GM11168 (cell line): ENCODE measurements around the gene CCDC71.

ENCODE experiments used
- in situ Hi-C: fragments of 300-500 bp; cut with MboI; formaldehyde crosslinking; loops from one replicate; pipeline ENCODE4 v1.12.0; 2022; ENCODE audit warnings: low sequenced_read_pairs; ENCODE audit not compliant: unreplicated experiment

Gene CCDC71

DNA sequence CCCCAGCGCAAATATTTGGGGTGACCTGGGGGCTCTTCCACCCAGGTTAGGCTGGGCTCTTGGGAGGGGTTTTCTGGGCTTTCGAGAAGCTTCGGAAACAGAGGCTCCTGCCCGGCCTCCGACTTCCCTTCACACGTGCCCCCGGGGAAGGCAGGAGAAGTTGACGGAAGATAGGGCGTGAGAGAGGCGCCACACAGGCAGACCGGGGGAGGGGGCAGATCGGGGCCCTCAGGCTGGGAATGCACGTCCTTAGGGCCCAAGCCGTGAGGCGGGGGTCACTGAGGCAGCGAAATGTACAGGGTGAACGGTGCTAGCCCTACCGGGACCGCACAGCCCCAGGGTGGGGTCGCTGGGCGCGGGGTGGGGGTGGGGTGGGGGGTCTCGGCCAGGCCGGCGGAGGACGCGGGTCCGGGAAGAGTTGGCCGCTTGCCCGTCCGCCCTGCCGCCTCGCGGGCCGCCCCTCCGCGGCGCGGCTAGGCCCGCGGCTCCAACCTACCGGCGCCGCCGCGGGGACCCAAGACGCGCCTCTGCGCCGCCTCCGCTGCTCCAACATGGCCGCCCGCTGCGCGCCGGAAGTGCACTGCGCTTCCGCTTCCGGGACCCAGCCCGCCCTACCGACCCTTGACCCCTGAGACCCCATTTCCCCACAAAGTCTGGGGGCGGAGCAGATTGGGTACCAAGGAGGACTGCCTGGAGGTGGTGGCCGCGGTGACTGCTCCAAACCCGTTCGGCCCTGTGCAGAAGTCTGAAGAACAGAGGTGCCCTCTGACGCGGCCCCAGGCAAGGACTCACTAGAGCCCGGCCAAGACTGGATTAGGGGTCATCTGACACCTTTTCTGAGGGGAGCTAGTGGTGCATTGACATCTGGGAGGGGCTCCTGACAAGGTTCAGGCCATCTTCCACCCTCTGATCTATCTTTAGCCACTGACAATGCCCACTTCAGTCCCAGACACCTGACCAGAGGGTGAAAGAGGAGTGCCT lies at the start of gene CCDC71:
TSS of gene CCDC71 (minus strand) at position 561 of the 981 bp plus-strand sequence. CDS start 2,123 bp downstream, outside the sequence.
- in situ Hi-C loops, result loop anchor here (25.0 kb wide), 1 partner anchor 271 kb away; the partner anchor contains the start of gene NICN1

DNA sequence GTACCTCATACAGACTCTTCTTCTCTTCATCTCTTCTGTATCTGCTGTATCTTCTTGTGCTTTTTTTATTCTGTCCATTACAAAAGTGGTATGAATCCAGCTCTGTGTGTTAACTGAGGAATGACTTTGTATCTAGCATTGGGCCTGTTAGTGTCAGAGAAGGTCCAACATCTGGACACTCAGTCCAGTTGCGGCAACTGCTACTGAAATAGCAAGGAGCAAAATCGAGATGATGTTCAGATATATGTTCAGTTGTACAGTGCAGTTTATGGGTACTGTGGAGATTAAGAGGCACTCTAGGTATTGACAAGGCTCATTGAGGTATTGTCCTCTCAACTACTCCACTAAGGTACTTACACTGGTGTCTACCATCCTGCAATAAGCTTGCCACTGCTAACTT lies 47.9 kb upstream of the CCDC71 start:
- in situ Hi-C loops, result no loop called here

DNA sequence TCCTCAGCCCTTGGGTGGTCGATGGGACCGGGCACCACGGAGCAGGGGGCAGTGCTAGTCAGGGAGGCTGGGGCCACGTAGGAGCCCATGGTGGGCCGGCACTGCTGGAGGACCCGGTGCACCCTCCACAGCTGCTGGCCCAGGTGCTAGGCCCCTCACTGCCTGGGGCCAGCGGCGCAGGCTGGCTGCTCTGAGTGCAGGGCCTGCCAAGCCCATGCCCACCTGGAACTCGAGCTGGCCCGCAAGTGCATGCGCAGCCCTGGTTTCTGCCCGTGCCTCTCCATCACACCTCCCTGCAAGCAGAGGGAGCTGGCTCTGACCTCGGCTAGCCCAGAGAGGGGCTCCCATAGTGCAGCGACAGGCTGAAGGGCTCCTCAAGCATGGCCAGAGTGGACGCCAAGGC lies 47.4 kb upstream of the CCDC71 start:
- in situ Hi-C loops, result no loop called here

DNA sequence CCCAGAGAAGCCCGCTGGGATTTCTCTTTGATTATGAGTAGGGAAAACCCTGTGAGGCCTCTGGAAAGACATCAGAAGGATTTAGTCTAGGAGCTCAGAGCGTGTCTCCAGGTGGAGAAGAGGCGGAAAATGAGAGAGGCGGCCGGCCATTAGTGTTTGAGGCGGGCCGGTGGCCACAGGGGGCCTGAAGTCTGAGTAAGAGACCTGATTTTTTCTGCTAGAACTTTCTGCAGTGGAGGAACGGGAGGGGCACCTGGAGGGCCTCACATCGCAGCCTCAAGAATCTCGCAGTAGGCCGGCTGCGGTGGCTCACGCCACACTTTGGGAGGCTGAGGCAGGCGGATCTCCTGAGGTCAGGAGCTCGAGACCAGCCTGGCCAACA lies 33.8 kb upstream of the CCDC71 start:
- in situ Hi-C loops, result no loop called here

DNA sequence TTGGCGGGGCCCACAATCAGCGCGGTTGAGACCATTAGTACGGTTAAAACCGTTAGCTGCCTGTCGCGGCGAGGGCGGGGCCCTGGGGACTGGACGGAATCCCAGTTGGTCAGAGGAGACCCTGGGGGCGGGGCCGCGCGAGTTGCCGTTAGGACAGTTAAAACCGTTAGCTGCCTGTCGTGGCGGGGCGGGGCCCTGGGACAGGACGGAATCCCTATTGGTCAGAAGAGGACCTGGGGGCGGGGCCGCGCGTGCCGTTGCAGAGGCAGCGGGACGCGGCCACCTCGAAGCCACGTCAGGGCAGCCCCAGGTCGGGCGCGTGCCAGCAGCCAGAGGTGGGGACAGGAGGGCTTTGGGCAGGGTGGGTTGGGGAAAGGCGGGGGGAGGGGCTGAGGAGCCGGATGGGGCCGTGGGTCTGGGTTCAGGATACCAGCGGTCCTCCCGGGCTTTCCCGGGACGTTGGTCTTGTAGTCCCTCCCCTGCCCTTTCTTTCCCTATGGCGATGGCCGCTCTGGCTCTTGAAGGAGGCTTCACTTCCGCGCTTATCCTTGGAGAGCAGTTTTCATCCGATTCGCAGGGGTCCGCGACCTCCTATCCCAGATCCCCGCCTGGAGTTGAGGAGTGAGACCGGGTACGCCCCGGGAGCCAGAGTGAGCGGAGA lies 33.2 kb upstream of the CCDC71 start:
- in situ Hi-C loops, result no loop called here

DNA sequence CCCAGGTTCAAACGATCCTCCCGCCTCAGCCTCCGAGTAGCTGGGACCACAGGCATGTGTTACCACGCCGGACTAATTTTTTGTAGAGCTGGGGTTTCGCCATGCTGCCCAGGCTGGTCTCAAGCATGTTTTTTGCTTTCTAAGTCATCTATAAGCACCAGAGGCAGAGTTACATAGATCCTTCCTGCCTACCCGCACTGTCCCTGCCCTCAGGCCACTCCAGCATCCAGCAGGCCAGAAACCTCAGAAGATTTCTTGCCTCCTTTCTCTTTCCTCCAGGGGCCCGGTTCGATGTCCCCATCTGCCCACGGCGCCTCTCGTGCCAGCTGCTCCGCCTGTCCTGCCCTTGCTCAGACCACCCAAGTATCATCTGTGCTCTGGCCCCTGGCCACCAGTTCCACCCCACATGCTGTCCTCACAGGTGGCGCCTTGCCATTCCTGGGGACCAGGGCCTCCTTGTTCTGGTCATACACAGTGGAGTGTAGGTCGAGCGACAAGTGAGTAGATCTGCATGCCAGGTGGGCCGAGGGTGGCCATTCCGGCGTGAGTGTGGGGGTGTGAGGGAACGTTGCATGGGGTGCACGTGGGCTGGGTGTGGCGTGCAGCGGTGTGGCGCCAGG lies 32.6 kb upstream of the CCDC71 start:
- in situ Hi-C loops, result no loop called here

DNA sequence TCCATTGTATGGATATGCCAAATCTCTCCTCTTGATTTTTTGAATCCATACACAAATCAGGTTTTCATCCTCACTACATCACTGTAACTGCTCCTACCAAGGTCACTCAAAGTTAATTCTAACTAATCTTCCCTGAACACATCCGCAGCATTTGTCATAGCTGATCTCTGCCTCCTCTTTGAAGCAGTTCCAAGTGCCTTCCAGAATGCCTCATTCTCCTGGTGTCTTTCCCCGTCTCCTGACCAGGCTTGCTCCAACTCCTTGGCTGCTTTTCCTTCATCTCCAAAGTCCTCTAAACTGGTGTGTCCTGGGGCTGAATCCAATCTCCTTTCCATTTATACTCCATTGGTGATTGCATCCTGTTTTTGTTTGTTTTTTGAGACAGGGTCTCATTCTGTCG lies 32.0 kb upstream of the CCDC71 start:
- in situ Hi-C loops, result no loop called here

DNA sequence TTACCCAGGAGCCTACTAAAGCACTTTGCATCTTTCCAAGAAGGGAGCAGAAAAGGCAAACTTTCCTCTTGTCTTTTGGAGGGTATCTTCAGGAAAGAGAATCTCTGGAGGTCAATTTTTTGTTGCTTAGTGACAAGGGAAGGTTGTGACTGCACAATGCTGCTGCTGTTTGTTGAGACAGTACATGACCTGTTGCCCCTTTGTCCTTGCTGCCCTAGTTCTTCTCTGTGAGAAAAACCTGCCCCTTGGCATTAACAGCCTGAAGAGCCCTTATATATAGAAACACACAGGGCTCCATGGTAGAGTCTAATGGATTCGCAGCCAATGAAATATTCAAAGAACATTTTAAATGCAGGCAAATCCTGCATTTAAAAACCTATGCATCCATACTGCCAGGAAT lies 25.6 kb upstream of the CCDC71 start:
- in situ Hi-C loops, result no loop called here

DNA sequence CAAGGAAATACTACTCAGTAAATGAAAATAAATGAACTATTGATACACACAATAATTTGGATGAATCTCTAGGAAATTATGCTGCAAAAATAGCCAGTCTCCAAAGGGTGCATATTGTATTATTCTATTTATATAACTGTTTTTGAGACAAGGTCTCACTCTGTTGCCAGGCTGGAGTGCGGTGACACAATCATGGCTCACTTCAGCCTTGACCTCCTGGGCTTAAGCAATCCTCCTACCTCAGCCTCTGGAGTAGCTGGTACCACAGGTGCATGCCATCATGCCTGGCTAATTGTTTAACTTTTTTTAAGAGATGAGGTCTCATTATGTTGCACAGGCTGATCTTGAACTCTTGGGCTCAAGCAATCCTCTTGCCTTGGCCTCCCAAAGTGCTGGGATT lies 17.7 kb upstream of the CCDC71 start:
- in situ Hi-C loops, result no loop called here

DNA sequence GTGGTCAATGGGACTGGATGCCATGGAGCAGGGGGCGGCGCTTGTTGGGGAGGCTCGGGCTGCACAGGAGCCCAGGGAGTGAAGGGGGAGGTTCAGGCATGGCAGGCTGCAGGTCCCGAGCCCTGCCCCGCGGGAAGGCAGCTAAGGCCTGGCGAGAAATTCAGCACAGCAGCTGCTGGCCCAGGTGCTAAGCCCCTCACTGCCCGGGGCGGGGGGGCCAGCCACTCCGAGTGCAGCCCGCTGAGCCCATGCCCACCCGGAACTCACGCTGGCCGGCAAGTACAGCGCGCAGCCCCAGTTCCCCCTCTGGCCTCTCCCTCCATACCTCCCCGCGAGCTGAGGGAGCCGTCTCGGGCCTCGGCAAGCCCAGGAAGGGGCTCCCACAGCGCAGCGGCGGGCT lies 16.6 kb upstream of the CCDC71 start:
- in situ Hi-C loops, result no loop called here

DNA sequence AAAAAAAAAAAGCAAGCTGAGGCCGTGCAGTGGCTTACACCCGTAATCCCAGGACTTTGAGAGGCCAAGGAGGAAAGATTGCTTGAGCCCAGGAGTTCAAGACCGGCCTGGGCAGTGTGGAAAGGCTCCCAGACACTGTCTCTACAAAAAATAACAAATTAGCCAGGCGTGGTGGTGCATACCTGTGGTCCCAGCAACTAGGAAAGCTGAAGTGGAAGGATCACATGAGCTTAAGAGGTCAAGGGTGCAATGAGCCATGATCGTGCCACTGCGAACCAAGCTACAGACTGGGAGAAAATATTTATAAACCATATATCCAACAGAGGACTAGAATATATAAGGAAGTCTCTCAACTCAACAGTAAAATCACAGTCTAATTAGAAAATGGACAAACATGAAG lies 15.2 kb upstream of the CCDC71 start:
- in situ Hi-C loops, result no loop called here

DNA sequence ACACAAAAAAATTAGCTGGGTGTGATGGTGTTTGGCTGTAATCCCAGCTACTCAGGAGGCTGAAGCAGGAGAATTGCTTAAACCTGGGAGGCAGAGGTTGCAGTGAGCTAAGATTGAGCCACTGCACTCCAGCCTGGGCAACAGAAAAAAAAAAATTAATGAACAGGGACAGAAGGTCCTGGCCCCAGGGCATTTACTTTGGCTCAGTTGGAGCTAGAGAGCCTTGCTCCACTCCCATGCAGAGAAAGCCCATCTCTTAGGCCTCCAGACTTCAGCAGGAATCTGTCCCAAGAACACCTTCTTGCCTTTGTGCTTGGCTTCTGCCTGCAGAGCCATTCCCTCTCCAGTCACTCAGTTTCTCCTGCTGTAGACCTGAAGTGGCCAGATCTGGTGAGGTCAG lies 14.0 kb upstream of the CCDC71 start:
- in situ Hi-C loops, result no loop called here

DNA sequence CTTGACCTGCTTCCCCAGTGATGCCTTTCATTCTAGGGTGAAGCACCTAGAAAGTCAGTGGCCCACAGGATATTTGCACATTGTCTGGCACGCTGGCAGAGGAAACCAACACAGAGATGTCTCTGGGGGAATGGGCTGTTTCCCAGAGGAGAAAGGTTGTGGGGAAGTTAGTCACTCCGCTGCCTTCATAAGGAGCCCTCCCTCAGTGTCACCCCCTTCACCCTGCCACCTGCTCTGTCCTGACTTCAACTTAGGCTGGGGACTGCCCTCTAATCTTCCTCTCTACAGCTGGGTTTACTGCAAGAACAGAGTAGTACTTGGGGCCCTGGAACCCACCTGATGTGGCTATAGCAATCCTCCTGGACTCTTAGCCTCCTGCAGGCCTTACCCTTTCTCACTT lies 10.9 kb upstream of the CCDC71 start:
- in situ Hi-C loops, result no loop called here

DNA sequence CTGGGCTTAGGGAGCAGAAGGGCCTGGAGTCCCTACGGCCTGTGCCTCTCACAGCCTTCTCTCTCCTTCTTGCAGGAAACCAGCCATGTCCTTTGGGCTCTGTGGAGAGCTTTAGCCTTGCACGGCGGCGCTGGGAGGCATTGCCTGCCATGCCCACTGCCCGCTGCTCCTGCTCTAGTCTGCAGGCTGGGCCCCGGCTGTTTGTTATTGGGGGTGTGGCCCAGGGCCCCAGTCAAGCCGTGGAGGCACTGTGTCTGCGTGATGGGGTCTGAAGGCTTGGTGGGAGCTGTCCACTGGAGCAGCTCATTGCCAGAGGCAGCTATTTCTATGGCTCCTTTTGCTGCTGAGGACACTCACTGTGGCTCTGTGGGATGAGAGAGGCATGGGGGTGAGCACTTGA lies 9.4 kb upstream of the CCDC71 start:
- in situ Hi-C loops, result no loop called here

DNA sequence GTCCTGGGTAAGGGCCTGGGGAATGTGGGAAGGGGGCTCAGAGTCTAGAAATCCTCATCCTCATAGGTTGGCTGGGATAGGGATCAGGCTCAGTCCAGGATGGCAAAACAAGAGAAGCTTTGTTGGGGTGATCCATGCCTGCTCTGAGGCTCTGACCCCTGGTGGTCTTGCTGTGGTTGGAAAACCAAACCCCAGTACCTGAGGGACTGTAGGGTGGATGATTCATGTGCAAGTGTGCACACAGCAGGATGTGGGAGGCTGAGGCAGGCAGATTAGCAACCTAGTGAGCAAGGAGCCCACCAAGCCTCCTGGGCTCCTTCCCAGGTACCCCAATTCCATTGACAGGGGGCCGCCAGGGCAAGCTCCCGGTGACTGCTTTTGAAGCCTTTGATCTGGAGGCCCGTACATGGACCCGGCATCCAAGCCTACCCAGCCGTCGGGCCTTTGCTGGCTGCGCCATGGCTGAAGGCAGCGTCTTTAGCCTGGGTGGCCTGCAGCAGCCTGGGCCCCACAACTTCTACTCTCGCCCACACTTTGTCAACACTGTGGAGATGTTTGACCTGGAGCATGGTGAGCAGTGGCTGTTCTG lies 8.4 kb upstream of the CCDC71 start:
- in situ Hi-C loops, result loop anchor here (25.0 kb wide), 1 partner anchor 263 kb away; the partner anchor contains the start of gene NICN1

DNA sequence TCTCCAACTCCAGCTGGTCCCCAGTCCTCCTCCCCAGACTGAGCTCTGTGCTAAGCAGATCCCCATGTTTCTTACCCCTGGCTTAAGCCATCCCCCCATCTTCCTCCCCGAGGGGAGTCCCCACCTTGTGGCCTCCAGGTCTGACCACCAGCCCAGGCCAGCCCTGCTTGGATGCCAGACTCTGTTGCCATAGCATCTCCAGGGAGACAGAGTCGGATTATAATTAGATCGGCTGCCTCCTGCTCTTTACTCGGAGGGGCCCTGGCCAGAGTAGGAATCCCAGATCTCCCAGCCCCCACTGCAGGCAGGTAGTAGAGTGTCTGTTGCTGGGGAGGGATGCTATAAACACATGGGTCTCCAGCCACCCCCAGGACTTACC lies 7.7 kb upstream of the CCDC71 start:
- in situ Hi-C loops, result loop anchor here (25.0 kb wide), 1 partner anchor 264 kb away; the partner anchor contains the start of gene NICN1

DNA sequence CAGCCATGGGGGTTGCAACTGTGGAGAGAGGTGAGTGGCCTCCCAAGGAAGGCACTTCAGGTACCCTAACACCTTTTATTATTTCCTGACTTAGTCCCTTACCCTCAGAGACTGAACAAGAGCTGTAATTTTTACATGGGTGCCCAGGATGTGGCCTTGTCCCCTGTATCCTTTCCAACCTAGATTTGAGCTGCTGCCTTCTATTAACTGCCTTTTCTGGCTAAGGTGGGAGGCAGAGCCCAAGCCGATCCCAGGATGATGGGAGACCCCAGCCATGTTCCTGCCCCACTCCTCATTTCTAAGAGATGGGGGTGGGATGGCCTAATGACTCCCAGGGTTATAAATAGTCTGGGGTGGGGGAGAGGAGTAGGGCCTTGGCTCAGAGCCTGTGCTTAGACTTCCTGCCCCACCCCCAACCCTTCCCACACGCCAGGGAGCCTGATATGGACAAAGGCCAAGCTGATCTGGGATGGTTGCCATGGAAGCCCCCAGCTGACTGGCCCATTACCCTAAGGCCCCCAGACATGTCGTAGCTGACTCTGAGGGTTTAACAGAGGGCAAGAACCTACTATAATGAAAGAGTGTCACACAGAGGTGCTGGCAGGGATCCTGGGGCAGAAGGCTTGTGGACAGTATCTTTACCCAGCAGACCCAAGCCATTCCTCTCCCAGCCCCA lies 7.1 kb upstream of the CCDC71 start:
- in situ Hi-C loops, result loop anchor here (25.0 kb wide), 1 partner anchor 264 kb away; the partner anchor contains the start of gene NICN1

DNA sequence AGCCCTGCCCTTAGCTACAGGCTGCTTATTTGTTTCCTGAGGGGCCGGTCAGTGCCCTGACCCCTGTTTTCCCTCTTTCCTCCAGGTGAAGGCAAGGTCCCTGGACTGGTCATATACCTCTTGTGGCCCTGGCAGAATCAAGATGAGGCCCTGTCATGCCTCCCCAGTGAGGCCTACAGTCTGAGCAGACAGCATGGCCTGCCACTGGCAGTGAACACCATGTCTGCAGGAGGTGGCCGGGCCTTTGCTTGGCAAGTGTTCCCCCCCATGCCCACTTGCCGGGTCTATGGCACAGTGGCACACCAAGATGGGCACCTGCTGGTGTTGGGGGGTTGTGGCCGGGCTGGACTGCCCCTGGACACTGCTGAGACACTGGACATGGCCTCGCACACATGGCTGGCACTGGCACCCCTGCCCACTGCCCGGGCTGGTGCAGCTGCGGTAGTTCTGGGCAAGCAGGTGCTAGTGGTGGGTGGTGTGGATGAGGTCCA lies 6.5 kb upstream of the CCDC71 start:
- in situ Hi-C loops, result loop anchor here (25.0 kb wide), 1 partner anchor 265 kb away; the partner anchor contains the start of gene NICN1

DNA sequence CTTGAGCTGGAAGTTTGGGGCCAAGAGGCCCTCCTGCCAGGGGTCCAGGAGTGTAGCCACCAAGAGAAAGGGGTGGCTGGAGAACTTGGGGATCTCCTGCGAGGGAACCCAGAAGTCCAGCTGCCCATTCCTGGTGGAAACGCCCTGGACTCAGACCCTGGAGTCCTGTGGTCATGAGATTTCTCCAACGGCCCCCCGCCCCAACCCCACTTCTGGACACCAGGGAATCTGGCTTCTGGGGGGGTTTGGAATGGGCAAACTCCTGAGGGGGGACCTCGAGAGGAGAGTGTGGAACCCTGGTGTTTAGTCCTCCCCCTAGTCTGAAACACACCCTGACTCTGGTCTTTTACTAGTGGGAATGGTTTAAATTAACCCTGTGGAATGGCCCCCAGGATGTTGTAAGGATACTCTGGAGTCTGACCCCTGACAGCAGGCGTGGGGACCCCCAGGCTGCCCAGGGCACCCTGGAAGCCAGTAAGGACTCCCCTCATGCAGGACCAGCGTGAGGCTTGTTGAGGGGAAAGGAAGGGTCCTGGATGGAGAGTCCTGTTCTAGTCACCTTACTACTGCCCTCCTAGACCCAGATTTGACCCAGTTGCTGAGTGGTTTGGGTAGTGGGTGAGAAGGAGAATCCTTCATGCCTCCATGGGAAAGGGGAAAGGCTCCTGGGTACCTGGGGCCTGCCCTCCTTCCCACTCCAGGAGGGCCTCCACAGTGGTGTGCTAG lies 5.8 kb upstream of the CCDC71 start:
- in situ Hi-C loops, result loop anchor here (25.0 kb wide), 1 partner anchor 265 kb away; the partner anchor contains the start of gene NICN1
